Hepatocyte (in vitro differentiated cells): ENCODE results near the gene RHOT2.

Experiments
- CTCF ChIP-seq: fragments of 200-600 bp; sonication (generic); IDR thresholded peaks from 2 replicates; pipeline ENCODE4 v1.5.1; 2016; ENCODE audit warnings: antibody characterized with exemption, mild to moderate bottlenecking; ENCODE audit not compliant: poor library complexity
- EZH2 ChIP-seq: fragments of 200-600 bp; sonication (generic); IDR thresholded peaks from 2 replicates; pipeline ENCODE4 v1.6.1; 2016; ENCODE audit warnings: antibody characterized with exemption, mild to moderate bottlenecking, borderline replicate concordance

- no peak for TF ChIP-seq CTCF
- no peak for TF ChIP-seq EZH2
Observed at GRCh38 chr16:634051-634670, 33.8 kb upstream of the RHOT2 start.
